HG03280 (cell line): Measurements from ENCODE around the gene NEU1.
"Not testable (repeated sequence)": the region's sequence is repeated elsewhere in the genome, so short reads cannot be mapped to it uniquely, and the experiment has no call there.

ENCODE experiments used
- ATAC-seq: cut with Tn5 transposase; IDR thresholded peaks from one replicate; pipeline ENCODE4 v1.9.1; 2021; ENCODE audit warnings: mild to moderate bottlenecking, moderate library complexity; ENCODE audit not compliant: unreplicated experiment

The NEU1 gene

DNA sequence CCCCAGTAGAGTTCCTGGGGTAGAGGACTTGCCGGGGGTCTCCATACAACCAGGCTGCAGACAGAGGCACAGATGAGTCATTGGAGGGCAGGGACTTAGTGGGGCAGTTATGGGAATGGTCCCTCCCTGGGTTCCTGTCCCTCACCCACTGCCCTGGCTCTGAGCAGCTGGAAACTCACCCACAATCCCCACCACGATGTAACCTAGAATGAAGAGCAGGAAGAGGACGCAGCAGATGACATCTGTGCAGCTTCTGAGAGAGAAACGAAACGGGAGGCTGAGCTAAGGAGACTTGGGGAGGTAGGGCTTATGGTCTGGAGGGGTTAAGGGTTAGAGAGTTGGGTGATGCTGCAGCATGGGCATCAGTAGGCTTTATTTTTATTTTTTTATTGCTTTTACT is 13.3 kb upstream of the NEU1 start:
- no peak for ATAC-seq

DNA sequence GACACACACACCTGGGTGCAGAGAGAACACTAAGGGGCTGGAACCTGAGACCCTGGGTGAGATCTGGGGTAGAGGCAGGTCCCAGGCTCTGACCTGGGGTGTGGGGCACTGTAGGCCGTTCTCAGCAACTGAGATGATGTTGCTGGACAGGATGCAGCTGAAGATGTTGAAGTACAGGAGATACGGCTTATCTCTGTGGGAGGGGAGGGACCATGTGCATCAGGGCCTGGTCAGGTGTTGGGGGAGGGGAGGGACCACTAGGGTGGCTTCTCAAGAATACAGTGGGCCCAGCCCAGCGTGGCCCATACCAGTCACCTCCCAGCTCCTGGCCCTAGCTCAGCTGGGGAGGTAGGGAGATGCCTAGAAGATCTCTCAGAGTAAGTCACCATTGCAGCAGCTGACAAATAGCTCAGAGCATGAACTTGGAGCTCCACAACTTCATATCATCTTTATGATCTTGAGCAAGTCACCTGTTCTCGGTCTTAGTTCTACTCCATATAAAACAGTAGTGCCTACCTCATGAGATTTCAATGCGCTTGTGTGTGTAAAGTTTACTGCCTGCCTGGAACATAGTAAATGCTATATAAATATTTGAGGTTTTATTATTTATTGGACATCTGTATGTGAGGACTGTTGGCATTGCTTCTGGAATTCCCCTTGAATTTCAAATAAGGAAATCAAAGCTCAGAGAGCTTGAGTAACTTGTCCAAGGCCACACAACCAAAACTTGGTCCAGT is 12.4 kb upstream of the NEU1 start:
- no peak for ATAC-seq

DNA sequence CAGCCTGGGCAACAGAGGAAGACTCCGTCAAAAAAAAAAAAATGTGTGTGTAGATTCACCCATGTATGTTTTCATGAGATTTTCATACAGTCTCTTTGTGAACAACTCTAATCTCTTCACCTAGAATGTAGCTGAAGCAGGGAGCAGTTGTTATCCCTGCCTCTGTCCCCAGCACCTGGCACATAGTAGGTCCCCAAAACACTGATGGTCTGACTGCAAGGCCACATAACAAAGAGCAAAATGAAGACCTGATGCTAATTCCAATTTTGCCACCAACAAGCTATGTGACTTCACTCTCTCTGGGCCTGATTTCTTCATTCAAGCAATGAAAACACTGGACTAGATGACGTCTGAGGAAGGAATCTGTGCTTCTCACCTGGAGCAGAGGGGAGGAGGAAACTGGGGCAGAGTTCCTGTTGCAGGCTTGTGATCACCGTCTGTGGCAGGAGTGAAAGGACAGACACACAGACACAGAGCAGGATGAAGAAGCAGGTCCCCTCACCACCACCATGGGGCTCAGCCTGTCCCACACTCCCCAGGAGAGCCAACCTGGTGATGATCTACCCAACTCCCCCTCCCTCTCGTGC is 11.6 kb upstream of the NEU1 start:
- ATAC-seq, result no peak

DNA sequence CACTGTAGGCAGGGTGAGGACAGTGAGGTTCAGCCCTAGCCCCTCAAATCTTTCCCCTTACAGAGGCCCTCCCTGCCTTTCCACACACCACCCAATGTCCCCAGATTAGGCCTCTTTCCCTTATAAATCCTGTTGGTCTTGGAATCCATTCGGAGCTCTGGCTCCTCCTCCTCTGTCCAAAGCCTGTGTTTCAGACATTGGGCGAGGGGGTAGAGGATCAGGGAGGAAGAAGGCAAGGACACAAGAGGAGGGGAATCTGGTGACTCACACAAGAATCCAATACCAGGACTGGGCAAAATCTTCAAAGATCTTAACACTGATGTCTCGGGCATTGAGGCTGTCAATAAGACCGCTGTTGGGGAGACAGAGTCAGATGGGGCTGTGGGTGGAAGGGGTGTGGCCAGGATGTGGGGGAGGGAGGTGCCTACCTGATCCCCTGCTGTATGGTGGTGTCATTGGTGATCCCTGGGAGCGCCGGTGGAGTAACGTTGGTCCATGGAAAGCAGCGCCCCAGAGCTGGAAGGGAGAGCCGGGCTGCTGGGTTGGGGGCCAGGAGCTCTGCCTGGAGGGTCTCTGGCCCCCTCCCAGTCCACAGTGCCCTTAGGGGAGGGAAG is 8.5 kb upstream of the NEU1 start:
- no peak for ATAC-seq

DNA sequence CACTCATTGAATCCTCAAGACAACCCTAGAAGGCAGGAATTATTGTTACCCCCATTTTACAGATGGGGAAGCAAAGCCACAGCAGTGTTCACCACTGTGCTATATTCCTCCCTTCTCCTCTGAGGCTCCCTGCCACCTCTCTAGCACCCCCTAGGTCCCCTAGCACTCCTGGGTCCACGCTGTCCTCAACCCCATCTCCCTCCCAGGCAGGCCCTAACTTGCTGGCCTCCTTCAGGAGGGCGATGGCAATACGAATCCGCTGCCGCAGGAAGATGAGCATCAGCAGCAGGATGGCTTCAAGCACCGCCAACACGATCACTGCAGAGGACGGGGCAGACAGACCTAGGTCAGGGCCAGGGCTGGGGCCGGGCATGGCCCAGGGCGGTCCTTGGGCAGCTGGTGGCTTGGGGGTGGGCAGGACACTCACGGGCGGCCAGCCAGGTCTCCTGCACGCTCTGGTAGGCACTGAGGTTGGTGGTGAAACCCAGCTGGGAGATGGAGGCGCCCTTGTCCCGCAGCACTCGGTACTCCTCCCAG is 7.8 kb upstream of the NEU1 start:
- ATAC-seq, result no peak

DNA sequence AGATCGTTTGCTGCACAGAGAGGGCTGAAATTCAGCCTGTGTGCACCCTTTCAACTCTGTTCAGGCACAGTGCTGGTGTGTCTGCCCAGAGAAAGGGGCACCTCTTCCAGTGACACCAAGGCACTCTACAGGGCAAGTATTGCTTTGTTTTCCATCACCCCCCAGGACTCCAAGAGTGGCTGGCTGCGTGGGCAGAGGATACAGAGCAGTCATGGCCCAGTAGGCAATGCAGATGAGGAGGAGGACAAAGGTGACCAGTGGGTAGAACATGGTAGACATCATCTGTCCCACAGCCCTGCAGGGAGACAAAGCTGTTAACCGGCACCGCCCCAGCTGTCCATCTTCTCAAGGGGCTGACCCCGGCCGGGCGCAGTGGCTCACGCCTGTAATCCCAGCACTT is 6.7 kb upstream of the NEU1 start:
- no peak for ATAC-seq

DNA sequence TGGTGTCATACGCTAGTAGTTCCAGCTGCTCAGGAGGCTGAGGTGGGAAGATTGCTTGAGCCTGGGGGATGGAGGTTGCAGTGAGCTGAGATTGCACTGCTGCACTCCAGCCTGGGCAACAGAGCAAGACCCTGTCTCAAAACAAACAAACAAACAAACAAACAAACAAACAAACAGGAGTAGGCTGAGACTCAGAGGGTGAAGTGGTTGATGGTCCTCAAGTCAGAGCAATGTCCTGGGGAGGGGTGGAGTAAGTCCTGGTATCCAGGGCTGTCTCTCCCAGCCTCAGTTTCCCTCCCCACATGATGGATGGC is 6.0 kb upstream of the NEU1 start:
- ATAC-seq, result not testable (repeated sequence)

DNA sequence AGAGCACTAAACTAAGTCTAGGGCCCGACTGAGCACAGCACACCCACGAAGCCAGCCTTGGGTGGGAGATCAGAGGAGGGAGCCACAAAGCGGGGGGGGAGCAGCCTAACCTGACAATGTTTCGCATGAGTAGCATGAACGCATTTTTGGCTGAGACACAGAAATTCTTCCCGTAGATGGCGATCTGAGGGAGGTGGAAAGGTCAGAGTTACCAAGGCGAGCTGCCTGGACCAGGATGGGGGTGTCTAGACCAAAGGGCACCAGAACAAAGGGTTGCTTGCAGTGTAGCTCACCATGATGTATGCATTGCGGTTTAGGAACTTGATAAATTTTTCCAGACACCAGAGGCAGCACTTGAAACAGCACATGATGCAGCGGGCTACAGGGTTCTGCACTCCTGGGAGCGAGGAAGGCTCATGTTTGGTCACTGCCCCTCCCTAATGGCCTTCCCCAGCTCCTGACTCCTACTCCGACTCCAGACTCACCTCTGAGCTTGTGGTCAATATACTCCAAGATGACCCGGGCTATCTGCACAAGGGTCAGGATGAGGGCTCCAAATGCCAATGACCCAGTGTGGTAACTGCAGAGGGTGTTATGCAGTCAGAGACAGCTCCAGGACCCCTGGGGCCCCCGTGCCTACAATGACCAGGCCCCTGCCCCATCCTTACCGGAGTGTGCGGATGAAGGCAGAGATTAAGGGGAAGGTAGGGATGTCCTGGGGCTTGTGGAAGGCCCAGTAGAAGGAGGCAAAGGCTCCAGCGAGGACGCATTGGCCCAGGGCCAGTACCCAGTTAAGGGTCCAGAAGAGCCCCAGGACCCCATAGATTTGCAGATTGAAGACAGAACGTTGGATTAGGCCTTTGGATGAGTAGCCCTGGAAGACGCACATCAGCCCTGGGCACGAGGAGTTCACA is 2.8 kb upstream of the NEU1 start:
- no peak for ATAC-seq

DNA sequence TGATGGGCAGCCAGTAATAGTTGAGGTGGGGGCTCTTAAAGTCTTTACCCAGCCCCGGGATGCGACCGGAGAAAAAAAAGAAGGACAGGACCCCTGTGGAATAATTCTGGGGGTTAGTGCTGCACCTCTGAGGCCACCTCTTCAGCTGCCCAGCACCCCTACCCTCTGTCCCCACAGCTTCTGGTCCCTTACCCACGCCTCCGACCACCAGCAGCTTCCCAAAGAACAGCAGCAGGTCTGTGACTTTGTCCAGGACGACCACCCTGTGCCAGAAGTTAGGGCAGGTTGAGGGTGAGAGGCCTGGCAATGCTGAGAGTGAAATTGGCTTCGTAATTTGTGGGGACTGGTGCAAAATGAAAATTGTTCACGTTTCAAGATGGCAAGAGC is 2.2 kb upstream of the NEU1 start:
- no peak for ATAC-seq

DNA sequence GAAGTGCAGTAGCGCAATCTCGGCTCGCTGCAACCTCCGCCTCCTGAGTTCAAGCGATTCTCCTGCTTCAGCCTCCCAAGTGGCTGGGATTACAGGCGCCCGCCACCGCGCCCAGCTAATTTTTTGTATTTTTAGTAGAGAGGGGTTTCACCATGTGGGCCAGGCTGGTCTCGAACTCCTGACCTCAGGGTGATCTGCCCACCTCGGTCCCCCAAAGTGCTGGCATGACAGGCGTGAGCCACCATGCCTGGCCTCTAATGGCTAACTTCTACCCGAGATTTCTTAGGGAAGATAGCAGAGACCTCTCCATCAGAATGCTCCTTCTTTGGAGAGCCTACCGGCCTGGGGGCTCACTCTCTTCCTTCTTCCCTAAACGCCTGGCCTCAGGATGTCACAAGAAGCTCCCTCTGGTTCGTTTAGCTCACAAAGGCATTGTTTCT is 1.5 kb upstream of the NEU1 start:
- not testable (repeated sequence) for ATAC-seq

DNA sequence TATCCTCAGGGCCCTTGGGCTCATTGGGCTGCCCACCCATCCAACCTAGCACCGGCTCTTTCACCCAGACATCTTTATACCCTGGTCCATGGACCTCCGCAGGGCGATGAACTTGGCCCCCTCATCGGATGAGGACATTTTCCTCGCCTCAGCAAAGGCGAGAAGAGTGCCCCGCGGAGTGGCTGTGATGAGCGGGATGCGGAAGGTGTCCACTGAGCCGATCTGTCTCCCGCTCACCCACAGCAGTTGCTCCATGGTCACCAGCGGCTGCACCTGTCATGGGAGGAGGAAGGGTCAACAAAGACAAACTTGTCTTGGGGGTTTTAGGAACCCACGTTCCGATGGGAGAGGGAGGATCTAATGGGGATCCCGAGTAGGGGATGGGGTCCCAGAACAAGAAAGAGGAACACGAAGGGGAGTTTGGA is 690 bp downstream of the NEU1 start:
- no peak for ATAC-seq

DNA sequence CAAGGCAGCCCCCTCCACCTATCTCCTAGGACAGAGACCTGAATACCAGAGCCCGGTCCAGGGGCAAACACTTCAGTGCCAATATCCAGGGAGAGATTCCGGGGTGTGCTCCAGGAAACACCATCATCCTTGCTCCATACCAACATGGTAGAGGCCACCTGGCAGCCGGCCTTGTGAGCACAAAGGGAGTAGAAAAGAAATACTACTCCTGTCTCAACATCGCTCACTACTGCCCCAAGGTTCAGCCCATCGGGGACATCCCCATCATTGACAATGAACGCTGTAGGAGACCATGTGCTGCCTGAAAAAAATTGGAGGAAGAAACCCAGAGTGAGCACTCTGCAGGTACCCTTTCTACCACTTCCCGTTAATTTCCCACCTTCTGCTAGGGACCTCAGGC is 1.5 kb downstream of the NEU1 start:
- no peak for ATAC-seq

DNA sequence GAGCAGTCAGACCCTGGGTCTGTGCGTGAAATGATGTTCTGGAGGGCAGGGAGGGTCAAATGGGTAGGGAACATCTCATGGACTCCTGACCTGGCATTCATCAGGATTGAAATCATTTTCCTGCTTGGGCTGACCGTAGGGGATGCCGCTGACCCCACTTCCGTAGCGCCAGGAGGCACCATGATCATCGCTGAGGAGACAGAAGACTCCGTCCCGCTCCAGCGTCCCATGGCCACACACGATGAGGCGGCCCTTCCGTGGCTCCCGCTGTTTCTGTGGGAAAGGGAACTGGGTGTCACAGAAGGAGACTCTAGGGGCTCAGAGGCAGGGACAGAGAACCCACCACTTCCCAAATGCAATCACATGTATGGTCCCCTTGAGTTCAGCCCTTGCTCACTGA is 2.3 kb downstream of the NEU1 start:
- ATAC-seq, result no peak

DNA sequence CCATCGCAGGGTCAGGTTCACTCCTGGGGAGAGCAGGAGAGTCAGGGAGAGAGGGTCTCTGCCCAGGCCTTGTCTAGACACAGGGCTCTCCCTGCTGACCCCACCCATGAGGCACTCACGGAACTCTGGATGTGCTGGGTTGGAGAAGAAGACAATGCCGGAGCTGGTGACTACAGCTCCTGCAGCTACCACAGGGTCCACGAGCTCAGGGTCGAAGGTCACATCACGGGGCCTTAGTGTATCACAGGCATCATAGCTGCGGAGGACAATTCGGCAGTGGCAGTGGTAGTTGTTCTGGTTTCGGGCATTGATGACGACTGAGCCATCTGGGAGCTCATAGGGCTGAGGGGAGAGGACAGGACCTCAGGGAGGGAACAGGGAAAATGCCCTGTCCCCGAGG is 2.7 kb downstream of the NEU1 start:
- no peak for ATAC-seq

DNA sequence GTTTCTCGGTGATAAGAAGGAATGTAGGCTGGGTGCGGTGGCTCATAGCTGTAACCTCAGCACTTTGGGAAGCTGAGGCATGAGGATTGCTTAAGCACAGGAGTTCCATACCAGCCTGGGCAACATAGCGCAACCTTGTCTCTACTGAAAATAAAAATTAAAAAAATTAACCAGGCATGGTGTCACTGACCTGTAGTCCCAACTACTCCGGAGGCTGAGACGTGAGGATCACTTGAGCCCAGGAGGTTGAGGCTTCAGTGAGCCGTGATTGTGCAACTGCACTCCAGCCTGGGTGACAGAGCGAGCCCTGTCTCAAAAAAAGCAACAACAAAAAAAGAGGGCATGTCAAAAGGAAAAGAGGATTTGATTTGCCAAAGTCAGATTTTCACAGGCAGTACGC is 3.9 kb downstream of the NEU1 start:
- no peak for ATAC-seq

DNA sequence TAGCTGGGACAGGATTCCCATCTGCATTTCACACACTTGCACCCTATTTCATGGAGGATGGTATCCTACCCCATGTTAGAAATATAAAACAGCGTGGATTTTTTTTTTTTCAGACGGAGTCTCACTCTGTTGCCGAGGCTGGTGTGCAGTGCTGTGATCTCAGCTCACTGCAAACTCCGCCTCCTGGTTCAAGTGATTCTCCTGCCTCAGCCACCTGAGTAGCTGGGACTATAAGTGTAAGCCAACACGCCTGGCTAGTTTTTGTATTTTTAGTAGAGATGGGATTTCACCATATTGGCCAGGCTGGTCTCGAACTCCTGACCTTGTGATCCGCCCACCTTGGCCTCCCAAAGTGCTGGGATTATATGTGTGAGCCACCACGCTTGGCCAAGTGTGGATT is 4.8 kb downstream of the NEU1 start:
- ATAC-seq, result not testable (repeated sequence)

DNA sequence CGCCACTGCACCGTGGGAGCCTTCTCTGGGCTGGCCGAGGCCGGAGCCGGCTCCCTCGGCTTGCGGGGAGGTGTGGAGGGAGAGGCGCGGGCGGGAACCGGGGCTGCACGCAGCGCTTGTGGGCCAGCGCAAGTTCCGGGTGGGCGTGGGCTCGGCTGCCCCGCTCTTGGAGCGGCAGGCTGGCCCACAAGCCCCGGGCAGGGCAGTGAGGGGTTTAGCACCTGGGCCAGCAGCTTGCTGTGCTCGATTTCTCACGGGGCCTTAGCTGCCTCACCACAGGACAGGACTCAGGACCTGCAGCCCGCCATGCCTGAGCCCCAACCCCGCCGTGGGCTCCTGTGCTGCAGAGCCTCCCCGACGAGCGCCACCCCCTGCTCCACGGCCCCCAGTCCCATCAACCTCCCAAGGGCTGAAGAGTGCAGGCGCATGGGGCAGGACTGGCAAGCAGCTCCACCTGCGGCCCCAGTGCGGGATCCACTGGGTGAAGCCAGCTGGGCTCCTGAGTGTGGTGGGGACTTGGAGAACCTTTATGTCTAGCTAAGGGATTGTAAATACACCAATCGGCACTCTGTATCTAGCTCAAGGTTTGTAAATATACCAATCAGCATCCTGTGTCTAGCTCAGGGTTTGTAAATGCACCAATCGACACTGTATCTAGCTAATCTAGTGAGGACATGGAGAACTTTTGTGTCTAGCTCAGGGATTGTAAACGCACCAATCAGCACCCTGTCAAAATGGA is 10.5 kb downstream of the NEU1 start:
- ATAC-seq, result not testable (repeated sequence)

DNA sequence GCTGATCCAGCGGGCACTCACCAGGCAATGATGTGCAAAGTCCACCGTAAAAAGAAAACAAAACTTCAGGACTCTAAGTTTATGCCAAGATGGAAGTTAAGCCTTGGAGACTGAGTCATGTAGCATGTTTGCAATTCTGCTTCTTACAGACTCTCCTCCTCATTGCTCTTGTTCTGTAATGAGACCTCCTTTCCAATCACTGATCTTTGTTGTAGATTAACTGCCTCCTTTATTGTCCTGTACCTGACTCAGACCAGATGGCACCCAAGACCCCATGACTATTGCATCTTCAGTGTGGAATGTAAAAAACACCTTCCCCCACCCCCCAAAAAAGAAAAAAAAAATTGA is 11.2 kb downstream of the NEU1 start:
- no peak for ATAC-seq

DNA sequence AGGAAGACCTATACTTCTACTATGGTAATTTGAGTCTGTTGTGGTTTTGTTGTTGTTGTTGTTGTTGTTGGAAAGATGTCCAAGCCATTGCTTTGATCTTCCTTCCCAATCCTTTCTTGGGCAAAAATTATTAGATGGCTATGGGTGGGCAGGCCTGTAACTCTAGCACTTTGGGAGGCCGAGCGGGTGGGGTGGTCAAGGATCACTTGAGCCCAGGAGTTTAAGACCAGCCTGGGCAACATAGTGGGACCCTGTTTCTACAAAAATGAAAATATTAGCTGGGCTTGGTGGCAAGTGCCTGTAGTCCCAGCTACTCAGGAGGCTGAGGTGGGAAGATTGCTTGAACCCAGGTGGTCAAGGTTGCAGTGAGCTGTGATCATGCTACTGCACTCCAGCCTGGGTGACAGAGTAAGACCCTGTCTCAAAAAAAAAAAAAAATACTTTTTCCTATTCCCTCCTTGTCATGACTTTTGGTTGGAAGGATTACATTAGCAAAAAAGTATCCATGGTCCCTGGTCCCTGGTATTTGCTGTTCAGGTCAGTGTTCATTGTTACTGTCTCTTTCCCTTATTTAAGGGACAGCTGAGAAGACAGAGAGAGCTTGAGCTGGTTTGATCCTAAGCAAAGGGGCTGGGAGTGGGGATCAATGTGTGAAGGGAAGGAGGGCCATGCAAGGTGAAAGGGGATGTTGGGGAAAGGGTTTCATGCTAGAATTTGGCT is 11.7 kb downstream of the NEU1 start:
- no peak for ATAC-seq
